Panc1 (cell line): ENCODE measurements around the gene CPSF6. TPM values are rescaled to one million over a fixed set of nuclear protein-coding genes. Genes with fewer than 3 reads are reported as not detected.
A peak's percentile ranks its signal among the peaks of the same experiment; 100 is the strongest.

Source experiments
- ATAC-seq: fragments of 200-7000 bp; cut with Tn5 transposase; 2 replicates; pipeline ENCODE4 v1.9.1; 2020; ENCODE audit warnings: mild to moderate bottlenecking, moderate library complexity
- BruUV-seq: library from RNA; stranded (reverse); fragments of 400-500 nt; replicated peaks from 2 replicates; lab custom pipeline; 2021; lab: Mats Ljungman, UMichigan
- CTCF ChIA-PET: fragments of 300-600 bp; sonication (Branson Sonifier 250); formaldehyde crosslinking; loops from one replicate; lab custom pipeline; 2022; ENCODE audit warnings: antibody characterized with exemption; lab: Charles Lee
- POLR2A ChIA-PET: fragments of 300-600 bp; sonication (Branson Sonifier 250); formaldehyde crosslinking; loops from one replicate; lab custom pipeline; 2022; ENCODE audit warnings: antibody characterized with exemption; lab: Charles Lee
- DNase-seq: peaks from one replicate; pipeline ENCODE4 v3.0.0-alpha.2; 2010; ENCODE audit warnings: low read depth, low spot score
- H3K27ac ChIP-seq: 2 replicates; pipeline ENCODE4 v1.5.1; 2011; ENCODE audit warnings: mild to moderate bottlenecking, low read length, inconsistent platforms
- H3K27me3 ChIP-seq: fragments of 200-500 bp; sonication (Bioruptor generic); 2 replicates; pipeline ENCODE4 v1.6.0; 2014; ENCODE audit warnings: low read length, inconsistent platforms; ENCODE audit not compliant: control insufficient read depth, insufficient read depth
- H3K36me3 ChIP-seq: fragments of 200-500 bp; sonication (Bioruptor generic); 2 replicates; pipeline ENCODE4 v1.5.1; 2014; ENCODE audit warnings: inconsistent platforms, mild to moderate bottlenecking, low read length, moderate library complexity; ENCODE audit not compliant: control insufficient read depth, insufficient read depth
- H3K4me1 ChIP-seq: 2 replicates; pipeline ENCODE4 v1.5.1; 2011; ENCODE audit warnings: inconsistent platforms, mild to moderate bottlenecking, low read length, moderate library complexity; ENCODE audit not compliant: control insufficient read depth, insufficient read depth
- H3K4me3 ChIP-seq, 2 experiments: 2 replicates each; pipeline ENCODE4 v1.5.1; 2011 to 2012; ENCODE audit warnings: low read depth in 2 of 2, low read length in 2 of 2, mild to moderate bottlenecking in 2 of 2, inconsistent platforms in 1 of 2, moderate library complexity in 1 of 2
- H3K9me3 ChIP-seq: fragments of 200-500 bp; sonication (Bioruptor generic); 2 replicates; pipeline ENCODE4 v1.5.1; 2014; ENCODE audit warnings: low read depth, mild to moderate bottlenecking, inconsistent platforms, low read length, moderate library complexity; ENCODE audit not compliant: control insufficient read depth, insufficient read depth
- POLR2AphosphoS5 ChIP-seq: IDR thresholded peaks from 2 replicates; pipeline ENCODE4 v1.6.1; 2012; ENCODE audit warnings: mild to moderate bottlenecking, low read depth, low read length, moderate library complexity
- SIN3A ChIP-seq: IDR thresholded peaks from 2 replicates; pipeline ENCODE4 v1.6.1; 2012; ENCODE audit warnings: low read depth, mild to moderate bottlenecking, low read length, moderate library complexity, borderline replicate concordance; ENCODE audit not compliant: insufficient read depth
- TCF7L2 ChIP-seq: IDR thresholded peaks from 2 replicates; pipeline ENCODE4 v1.6.1; 2011; ENCODE audit warnings: mild to moderate bottlenecking, low read depth, low read length, inconsistent platforms
- in situ Hi-C: cut with HindIII; loops from 2 replicates; pipeline ENCODE4 v1.10.0; 2016; ENCODE audit warnings: low sequenced_read_pairs, low pct_unique_long_range_greater_than_20kb
- intact Hi-C: fragments of 100-400 bp; cut with micrococcal nuclease; formaldehyde crosslinking; loops from one replicate; pipeline ENCODE4 v1.10.0; 2022; ENCODE audit not compliant: unreplicated experiment
- total RNA-seq: library from RNA; stranded (reverse); gene quantifications from one replicate; pipeline ENCODE4 v1.2.1, GENCODE V29; 2021; ENCODE audit not compliant: unreplicated experiment
- TF ChIP-seq, protein P1 (sequence below): fragments of 450-650 bp; IDR thresholded peaks from 2 replicates; pipeline ENCODE4 v1.5.1; 2017; ENCODE audit warnings: mild to moderate bottlenecking
- TF ChIP-seq, protein P2 (sequence below), 2 experiments: IDR thresholded peaks; 2 replicates each; pipeline ENCODE4 v1.6.1; 2011 to 2012; ENCODE audit warnings: low read depth in 2 of 2, control low read depth in 1 of 2, low read length in 1 of 2, mild to moderate bottlenecking in 1 of 2, moderate library complexity in 1 of 2; ENCODE audit not compliant: insufficient read depth in 1 of 2

The CPSF6 gene
- total RNA-seq, 1 experiment from 2014 or later, result 82.0 TPM

DNA sequence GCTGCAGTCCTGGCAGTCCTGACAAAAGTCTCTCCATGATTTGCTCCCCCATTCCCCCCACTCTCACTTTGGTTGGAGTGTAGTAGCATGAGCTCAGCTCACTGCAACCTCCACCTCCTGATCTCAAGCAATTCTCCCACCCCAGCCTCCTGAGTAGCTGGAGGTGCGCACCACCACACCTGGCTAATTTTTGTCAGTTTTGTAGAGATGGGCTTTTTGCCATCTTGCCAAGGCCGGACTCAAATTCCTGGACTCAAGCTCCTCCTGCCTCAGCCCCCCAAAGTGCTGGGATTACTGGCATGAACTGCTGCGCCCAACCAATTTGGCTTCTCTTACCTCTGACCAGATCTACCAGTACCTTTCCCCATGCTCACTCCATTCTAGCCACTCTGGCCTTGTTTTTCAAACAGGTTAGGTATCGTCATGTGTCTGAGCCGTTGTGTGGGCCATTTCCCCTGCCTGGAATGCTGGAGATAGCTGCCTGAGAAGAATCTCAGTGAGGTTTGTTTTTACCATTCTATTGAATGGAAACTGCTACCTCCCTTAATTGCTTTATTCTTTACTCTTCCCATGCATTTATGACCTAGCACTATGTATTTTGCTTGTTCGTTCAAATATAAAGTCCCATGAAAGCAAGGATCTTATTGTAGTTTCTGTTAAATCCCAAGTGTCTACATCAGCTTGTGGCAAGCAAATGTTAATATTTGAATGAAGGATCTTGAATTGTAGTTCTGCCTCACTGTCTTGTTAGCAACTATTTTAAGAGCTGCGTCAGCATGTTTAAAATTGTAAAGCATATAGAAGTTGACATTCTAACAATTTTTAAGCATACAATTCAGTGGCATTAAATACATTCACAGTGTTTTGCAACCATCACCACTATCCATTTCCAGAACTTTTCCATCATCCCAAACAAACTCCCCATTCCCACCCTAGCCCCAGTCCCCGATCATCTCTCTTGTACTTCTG lies 39.7 kb downstream of the CPSF6 start:
- no peaks in the 10 kb centered on the region; the same call in 1 of the 2 replicates for H3K36me3 ChIP-seq

DNA sequence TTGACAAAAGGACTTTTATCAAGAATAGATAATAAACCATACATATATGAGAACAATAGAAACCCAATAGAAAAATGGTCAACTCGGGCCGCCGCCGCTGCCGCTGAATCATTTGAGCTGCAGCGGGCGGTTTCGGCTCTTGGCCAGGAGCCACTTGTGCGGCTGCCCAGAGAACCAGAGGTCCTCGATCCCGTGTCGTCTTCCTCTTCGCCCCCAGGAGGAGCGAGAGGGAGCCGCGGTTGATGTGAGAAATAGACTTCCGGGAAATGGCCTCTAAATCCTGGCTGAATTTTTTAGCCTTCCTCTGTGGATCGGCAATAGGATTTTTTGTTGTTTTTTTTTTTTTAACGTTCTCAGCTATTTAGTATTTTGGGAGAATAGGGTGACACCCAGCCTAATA lies 44.8 kb downstream of the CPSF6 start:
- H3K27ac ChIP-seq, result no peak overlapping the region
- H3K9me3 ChIP-seq, result no peaks in the 10 kb centered on the region
- no peaks in the 10 kb centered on the region for H3K36me3 ChIP-seq
- no TSS peak for BruUV-seq
- POLR2A ChIA-PET, result no interaction called here
- peak overlapping the region; percentile 17 to 29; a peak in 3 of 4 replicates for H3K4me3 ChIP-seq
- no peak for DNase-seq
- TF ChIP-seq POLR2AphosphoS5 (peak; percentile 42; the same call in 1 of the 2 replicates), TCF7L2 (no peak)
- peaks cover 10% of the 10 kb centered on the region for H3K27me3 ChIP-seq
- peaks cover 6% of the 10 kb centered on the region; the same call in 1 of the 2 replicates for H3K4me1 ChIP-seq
- intact Hi-C loops (no loop called here), in situ Hi-C loops (no loop called here)
- ATAC-seq, result 0 out of 2 replicates have a peak, but pooled peaks have one; percentile 50
- CTCF ChIA-PET, result interaction anchor here (0.6 kb wide), 1 partner anchor 75 kb away, joined by 4 read pairs; no protein-coding TSS in a partner anchor

More for the DNA sequence above, 39.7 kb downstream of the CPSF6 start:
- ATAC-seq (peak; percentile 49), DNase-seq (no peak)
- Histone ChIP-seq H3K27me3 (peaks cover 7% of the 10 kb centered on the region; the same call in 1 of the 2 replicates), H3K9me3 (no peaks in the 10 kb centered on the region), H3K4me1 (peaks cover 6% of the 10 kb centered on the region; the same call in 1 of the 2 replicates), H3K4me3 (no peak overlapping the region), H3K27ac (no peak overlapping the region)
- BruUV-seq, result no TSS peak
- POLR2A ChIA-PET, result no interaction called here
- in situ Hi-C loops (no loop called here), intact Hi-C loops (no loop called here)
- no peak for TF ChIP-seq TCF7L2
- TF ChIP-seq, protein P1, sequence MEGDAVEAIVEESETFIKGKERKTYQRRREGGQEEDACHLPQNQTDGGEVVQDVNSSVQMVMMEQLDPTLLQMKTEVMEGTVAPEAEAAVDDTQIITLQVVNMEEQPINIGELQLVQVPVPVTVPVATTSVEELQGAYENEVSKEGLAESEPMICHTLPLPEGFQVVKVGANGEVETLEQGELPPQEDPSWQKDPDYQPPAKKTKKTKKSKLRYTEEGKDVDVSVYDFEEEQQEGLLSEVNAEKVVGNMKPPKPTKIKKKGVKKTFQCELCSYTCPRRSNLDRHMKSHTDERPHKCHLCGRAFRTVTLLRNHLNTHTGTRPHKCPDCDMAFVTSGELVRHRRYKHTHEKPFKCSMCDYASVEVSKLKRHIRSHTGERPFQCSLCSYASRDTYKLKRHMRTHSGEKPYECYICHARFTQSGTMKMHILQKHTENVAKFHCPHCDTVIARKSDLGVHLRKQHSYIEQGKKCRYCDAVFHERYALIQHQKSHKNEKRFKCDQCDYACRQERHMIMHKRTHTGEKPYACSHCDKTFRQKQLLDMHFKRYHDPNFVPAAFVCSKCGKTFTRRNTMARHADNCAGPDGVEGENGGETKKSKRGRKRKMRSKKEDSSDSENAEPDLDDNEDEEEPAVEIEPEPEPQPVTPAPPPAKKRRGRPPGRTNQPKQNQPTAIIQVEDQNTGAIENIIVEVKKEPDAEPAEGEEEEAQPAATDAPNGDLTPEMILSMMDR, result no peak
- TF ChIP-seq SIN3A, result no peak
- no peak for TF ChIP-seq POLR2AphosphoS5
- CTCF ChIA-PET, result no interaction called here

DNA sequence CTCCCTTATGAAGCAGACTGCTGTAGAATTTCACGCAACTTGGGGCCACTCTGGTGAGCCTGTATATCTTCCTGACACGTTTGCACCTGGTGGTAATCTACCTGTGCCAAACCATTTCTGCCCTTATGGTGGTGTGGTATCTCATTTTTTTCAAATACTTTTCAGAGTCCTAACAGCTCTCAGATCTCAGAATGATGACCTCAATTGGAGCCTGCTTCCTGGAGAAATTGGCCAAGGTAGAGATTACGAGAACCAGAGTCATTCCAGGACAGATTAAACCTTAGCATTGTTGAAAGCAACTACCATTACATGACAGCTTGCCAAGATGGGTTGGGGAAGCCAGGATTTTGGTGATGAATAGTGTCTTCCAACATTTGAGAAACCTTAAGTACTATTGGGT lies 48.2 kb downstream of the CPSF6 start:
- CTCF ChIA-PET, result no interaction called here

More for the DNA sequence above, 48.2 kb downstream of the CPSF6 start:
- in situ Hi-C loops, result no loop called here
- ATAC-seq (no peak), DNase-seq (no peak)
- POLR2A ChIA-PET, result interaction anchor here (0.7 kb wide), 1 partner anchor 69 kb away, joined by 3 read pairs; no protein-coding TSS in a partner anchor
- H3K4me1 ChIP-seq, result peaks cover 6% of the 10 kb centered on the region; the same call in 1 of the 2 replicates
- H3K36me3 ChIP-seq, result no peaks in the 10 kb centered on the region
- no peak overlapping the region for H3K27ac ChIP-seq
- TF ChIP-seq POLR2AphosphoS5 (no peak), SIN3A (no peak), TCF7L2 (no peak)
- TF ChIP-seq, protein P1, result no peak
- TF ChIP-seq, protein P2, sequence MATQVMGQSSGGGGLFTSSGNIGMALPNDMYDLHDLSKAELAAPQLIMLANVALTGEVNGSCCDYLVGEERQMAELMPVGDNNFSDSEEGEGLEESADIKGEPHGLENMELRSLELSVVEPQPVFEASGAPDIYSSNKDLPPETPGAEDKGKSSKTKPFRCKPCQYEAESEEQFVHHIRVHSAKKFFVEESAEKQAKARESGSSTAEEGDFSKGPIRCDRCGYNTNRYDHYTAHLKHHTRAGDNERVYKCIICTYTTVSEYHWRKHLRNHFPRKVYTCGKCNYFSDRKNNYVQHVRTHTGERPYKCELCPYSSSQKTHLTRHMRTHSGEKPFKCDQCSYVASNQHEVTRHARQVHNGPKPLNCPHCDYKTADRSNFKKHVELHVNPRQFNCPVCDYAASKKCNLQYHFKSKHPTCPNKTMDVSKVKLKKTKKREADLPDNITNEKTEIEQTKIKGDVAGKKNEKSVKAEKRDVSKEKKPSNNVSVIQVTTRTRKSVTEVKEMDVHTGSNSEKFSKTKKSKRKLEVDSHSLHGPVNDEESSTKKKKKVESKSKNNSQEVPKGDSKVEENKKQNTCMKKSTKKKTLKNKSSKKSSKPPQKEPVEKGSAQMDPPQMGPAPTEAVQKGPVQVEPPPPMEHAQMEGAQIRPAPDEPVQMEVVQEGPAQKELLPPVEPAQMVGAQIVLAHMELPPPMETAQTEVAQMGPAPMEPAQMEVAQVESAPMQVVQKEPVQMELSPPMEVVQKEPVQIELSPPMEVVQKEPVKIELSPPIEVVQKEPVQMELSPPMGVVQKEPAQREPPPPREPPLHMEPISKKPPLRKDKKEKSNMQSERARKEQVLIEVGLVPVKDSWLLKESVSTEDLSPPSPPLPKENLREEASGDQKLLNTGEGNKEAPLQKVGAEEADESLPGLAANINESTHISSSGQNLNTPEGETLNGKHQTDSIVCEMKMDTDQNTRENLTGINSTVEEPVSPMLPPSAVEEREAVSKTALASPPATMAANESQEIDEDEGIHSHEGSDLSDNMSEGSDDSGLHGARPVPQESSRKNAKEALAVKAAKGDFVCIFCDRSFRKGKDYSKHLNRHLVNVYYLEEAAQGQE (IDR thresholded peaks at IDR 0.05; ENCODE audit: insufficient read depth in 1 of 2, low read depth in 2 of 2, low read length in 1 of 2), result no peak
- H3K4me3 ChIP-seq, result no peak overlapping the region
- peaks cover 15% of the 10 kb centered on the region for H3K27me3 ChIP-seq
- intact Hi-C loops, result no loop called here
- no TSS peak for BruUV-seq
- H3K9me3 ChIP-seq, result no peaks in the 10 kb centered on the region
